GM19043 (cell line): ENCODE results near the gene GOLGA6C.
"Not testable (repeated sequence)": the region's sequence is repeated elsewhere in the genome, so short reads cannot be mapped to it uniquely, and the experiment has no call there.

ENCODE experiments used
- ATAC-seq: cut with Tn5 transposase; IDR thresholded peaks from one replicate; pipeline ENCODE4 v1.9.1; 2021; ENCODE audit warnings: low read depth; ENCODE audit not compliant: unreplicated experiment

The GOLGA6C gene, protein sequence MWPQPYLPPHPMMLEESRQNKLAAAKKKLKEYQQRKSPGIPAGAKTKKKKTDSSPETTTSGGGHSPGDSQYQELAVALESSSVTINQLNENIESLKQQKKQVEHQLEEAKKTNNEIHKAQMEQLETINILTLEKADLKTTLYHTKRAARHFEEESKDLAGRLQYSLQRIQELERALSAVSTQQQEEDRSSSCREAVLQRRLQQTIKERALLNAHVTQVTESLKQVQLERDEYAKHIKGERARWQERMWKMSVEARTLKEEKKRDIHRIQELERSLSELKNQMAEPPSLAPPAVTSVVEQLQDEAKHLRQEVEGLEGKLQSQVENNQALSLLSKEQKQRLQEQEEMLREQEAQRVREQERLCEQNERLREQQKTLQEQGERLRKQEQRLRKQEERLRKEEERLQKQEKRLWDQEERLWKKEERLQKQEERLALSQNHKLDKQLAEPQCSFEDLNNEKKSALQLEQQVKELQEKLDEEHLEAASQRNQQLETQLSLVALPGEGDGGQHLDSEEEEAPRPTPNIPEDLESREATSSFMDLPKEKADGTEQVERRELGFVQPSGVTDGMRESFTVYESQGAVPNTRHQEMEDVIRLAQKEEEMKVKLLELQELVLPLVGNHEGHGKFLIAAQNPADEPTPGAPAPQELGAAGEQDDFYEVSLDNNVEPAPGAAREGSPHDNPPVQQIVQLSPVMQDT

DNA sequence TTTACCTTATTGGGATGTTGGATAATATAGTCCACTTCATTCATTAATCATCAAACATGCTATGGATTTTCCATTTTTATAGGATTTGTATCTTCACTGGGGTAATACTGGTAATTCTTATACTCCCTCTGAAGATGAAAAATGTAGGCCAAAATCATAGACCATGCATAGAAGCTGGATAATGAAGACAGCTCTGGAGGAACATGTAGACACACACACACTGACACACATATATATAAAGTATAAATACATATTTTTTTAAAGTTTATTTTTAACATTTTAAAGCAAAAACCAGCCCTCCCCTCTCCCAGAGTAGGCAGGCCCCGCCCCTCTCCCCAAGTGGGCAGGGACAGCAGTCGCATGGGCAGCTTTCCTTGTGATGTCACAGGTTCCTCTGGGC is at the start of gene GOLGA6C:
Gene GOLGA6C, plus strand, starts transcription at position 301 of the 400 bp plus-strand sequence. CDS start 265 bp downstream, outside the sequence.
- ATAC-seq = not testable (repeated sequence)

DNA sequence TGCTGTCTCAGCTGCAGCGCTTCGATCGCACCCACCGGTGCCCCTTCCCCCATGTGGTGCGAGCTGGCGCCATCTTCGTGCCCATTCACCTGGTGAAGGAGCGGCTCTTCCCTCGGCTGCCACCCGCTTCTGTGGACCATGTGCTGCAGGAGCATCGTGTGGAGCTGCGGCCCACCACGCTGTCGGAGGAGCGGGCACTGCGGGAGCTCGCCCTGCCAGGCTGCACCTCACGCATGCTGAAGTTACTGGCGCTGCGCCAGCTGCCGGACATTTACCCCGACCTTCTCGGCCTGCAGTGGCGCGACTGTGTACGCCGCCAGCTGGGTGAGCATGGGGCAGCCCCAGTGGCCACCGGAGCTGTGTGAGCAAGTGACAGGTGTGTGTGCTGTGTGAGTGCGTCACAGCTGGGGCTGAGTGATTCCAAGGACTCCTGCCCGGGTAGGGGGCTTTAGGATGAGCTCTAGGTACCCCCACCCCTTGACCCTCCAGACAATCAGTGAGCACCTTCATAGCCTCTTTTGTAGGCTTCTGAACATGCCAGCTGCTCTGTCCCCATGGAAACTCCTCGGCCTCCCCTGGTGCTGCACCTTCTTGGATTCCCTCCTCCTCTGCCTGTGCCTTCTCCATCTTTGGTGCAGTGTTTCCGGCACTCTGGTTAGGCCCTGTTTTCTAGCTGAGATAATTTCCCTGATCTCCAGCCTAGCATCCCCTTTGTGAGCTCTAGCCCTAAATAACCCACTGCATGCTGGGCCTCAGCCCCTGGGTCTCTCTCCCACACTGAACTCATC is 49.4 kb upstream of the GOLGA6C start:
- ATAC-seq = no peak

DNA sequence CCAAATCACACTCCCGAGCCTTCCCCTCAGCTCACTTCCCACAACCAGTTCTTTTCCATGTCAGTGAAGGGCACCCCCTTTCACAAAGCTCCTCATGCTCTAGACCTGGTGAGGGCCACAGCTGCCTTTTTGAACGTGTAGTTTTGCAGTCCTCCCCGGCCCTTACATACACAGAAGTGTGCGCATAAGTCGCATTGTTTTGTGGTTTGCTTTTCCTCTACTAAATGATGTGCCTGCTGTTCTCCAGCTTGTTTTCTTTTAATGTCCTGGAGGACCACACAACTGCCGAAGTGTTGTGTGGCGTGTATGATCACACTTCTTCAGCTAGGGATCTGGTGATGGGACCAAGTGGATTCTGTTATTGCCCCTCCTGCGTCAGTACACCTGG is 48.9 kb upstream of the GOLGA6C start:
- no peak for ATAC-seq

DNA sequence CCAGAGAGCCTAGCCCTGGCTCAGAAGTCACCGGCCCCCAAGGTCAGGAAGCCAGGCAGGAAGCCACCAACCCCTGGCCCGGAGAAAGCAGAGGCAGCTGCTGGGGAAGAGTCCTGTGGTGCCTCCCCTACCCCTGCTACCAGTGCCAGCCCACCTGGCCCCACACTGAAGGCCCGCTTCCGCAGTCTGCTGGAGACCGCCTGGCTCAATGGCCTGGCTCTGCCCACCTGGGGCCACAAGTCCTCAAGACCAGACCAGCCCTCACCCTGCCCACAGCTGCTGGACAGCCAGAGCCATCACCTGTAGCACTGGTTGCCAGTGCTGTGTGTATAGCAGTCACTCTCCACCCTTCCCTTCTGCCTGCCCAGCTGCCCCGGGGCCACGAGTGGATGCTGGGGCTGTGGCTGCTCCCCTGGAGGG is 47.3 kb upstream of the GOLGA6C start:
- ATAC-seq = no peak

DNA sequence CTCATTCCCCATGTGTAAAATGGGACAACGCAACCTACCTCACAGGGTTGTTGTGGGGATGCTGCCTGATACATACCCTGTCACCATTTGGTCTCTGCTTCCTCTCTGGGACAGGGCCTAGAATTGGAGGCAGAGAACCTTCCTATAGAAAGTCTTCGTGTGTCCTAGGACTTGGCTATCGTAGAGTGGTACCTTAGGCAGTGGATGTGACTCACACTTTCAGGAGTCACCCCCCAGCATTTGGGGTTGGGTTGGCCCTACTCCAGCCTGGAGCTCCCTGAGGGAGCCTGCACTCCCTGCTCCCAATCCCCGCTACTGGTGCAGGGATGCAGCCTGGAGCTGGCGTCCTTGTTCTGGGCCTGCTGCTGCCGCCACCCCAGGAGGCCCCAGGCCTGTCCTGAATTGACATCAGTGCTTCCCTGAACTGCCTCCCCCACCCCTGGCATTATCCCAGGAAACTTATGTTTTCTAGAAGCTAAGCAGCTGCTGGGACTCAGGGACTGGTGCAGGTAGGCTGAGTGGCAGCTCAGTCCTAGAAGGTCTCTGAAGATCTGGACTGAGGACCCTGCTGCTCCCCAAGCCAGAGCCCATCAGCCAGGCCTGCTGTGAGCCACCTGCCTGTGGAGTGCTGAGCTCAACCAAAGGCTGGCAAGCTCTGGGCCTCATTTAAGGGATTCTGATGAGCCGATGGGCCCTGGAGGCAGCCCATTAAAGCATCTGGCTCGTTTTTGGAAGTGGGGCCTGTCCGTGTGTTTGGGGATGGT is 46.5 kb upstream of the GOLGA6C start:
- no peak for ATAC-seq

DNA sequence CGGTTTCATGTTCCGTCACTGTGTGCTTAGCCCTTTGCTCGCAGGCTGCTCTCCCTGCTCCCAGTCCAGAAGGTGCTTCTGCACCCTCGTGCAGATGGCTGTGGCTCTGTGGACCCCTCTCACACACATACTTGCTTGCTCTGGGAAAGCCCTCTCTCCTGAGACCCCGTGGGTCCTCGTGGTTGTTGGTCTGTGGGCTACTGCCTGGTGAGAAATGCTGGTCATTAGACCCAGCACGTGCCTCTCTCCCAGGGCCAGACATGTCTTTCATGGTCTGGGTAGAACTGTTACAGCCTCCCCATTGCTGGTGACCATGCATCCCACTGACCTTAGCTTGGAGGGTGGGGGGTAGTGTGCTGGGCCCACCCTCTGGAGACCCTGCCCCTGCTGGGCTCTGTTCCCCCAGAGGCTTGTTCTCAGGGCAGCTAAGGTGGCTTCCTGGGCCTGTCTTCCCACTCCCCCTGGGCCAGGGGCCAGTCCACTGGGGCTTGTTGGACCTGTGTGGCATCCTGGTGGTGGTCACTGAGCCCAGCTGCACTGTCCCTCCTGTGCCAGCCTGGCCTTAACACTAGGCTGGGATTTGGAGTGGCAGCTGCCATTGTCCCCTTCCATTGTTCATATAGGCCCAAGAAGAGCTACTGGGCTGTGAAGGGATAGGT is 45.8 kb upstream of the GOLGA6C start:
- no peak for ATAC-seq

DNA sequence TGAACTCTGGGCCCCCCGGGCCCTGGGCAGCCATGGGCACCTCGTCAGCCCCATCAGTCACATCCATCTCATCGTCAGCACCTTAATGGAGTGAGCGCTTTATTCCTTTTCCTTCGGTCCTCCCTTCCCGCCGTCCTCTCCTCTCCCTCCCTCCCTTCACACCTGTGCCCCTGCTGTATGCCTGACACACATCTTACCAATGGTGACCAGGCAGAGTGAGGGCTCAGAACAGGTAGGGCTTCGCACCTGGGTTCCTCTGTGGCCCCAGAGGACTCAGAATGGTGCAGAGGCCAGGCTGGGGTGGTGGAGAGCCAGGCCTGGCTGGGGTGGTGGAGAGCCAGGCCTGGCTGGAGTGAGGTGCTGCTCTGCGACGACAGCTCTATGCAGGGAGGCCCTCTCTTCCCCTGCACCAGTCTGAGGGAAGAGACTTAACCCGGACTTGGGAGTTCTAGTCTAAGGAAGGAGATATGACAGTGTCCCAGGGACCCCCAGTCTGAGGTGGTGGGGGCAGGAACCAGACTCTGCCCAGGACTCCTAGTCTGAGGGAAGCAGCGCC is 44.8 kb upstream of the GOLGA6C start:
- no peak for ATAC-seq

DNA sequence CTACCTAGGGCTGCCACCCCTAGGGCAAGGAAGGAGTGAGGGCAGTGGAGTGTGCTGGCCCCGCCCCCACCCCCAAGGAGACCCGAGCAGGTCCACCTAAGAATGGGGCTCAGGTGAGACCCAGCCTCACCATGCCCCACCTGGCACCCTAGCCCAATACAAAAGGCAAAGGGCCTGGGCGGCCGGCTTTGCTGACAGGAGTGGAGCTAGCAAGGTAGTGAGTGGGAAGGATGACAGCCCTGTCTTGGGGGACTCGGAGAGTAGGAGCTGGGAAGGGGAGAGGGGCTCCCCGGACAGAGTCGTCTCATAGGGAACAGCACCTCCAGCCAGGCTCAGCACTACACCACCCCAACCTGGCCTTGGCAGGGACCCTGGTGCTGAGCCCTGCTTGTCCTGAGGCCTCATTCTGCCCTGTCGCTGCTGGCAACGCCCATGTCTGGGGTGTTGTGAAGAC is 44.3 kb upstream of the GOLGA6C start:
- ATAC-seq = no peak

DNA sequence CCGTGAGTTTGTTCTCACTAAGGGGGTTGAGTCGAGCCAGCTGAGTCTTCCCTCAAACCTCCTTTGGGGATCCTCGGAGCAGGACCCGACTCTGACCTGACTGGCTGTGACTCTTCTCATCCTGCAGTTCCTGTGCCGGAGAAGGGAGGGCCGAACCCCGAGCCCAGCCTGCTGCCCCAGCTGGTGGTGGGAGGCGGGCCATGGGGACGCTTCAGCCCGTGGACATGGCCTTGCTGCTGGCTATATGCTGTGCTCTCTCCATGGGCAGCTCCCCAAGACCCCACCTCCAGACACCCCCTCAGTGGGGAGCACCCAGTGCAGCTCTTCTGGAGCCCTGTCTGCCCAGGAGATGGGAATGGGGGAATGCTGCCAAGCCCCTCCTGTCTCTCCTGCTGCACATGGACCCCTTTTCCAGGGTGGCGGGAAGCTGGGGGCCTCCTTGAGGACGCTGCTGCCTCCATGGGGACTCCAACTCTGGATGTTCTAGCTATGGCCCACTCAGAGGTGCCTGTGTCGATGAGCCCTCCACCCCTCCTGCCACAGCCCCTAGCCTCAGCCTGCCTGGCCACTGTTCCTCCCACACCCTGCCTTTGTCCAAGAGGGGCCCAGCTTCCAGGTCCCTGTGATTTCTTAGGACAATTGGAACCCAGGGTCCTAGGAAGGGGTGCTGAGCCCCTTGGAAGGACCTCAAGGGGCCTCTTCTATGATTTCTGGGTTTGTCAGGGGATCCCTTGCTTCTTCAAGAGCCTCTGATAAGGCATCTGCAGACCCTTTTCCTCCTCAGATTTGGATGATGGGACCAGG is 43.6 kb upstream of the GOLGA6C start:
- no peak for ATAC-seq

DNA sequence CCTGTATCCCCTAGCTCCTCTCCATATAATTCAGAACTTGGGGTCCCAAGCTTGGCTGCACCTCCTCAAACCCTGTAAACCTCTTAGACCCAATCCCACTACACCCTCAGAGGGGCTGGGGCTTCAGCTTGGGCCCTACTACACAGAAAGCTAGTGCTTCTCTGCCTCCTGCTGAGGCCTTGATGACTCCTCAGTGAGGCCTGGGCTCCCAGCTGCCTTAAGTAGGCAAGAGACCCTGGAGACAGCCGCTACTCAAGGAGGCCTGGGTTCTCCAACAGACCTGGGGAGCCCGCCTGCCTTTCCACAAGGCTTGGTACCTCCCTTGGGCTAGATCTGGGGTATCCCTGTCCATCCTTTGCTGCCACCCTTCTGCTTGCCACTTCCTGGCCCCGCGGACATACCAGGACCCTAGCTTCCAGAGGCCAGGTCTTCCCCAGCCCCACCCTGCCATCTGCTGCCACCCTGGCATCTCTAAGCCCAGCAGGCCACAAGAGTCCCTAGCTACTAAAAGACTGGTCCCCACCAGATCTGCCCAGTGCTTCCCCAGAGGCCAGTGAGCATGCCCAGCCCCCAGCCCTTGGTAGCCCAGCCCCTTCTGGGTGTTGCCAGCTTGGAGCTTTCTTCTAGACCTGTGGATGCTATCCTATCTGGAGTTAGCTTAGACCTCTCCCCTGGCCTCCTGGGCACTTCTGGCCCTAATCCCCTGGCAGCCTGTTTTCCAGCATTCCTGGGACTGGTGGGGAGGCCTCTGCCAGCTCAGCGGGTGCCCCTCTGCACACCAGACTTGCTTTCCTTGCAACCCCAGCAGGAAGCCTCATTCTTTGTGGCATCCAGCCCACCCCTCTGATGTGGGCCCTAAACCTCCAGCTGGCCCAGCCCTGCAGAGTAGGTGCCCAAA is 42.8 kb upstream of the GOLGA6C start:
- ATAC-seq = no peak

DNA sequence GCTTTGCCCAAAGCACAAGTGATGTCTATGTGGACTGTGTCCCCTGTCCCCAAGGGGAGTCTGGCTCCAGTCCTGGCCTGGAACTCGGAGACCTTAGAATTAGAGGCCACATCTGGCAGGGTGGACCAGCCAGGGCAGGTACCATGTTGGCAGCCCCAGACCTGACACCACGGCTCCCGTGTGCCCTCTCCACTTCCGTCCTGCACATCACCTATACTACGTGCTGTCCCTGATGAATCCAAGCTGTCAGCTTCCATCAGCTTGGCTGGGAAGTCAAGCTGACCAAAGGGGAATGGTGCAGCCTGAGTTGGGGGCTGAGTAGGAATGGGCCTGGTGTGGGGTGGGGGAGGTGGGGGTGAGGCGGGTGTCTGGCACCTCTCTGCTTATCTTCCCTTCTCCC is 41.1 kb upstream of the GOLGA6C start:
- no peak for ATAC-seq

DNA sequence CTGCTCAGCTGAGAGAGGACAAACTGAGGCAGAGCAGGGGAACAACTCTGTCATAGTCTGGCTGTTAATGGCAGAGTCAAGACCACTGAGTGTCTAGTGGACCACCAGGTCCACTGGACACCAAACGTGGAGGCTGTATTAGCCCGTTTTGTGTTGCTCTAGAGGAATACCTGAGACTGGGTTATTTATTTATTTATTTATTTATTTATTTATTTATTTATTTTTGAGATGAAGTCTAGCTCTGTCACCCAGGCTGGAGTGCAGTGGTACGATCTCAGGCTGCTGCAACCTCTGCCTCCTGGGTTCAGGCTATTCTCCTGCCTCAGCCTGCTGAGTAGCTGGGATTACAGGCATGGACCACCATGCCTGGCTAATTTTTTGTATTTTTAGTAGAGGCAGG is 40.6 kb upstream of the GOLGA6C start:
- ATAC-seq = not testable (repeated sequence)

DNA sequence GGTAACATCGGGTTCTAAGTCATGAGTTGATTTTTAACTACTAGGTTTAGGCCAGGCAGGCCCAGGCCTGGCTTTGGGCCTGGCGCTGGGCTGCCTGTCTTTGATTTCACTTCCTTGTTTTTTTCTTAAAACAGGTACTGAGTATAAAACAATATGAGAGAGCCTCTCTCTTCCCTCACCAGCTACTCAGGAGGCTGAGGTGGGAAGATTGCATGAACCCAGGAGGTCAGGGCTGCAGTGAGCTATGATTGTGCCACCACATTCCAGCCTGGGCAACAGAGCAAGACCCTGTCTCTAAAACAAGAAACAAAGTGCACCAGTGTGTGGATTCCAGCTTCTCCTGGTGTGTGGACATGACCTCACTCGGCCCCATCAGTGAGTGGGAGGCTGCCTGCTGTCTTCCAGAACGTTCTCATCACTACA is 38.6 kb upstream of the GOLGA6C start:
- not testable (repeated sequence) for ATAC-seq

DNA sequence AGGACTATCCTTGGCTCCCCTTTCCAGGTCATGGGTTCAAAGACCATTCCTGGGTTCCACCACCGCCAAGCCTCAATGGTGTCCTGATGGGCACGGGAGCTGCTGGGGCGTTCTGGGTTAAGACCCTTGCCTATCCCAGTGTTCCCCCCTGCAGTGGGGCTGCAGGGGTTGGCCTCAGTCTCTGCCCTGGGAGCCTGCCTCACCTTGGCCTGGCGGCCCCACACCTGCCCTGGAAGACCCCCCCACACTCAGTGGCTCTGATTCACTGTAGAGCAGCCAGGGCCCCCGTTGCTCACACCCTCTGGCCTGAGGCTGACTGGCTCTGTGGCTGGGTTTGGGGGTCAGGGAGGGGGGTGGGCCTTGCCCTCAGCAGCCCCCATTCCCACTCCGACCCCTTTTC is 34.4 kb upstream of the GOLGA6C start:
- ATAC-seq = no peak

DNA sequence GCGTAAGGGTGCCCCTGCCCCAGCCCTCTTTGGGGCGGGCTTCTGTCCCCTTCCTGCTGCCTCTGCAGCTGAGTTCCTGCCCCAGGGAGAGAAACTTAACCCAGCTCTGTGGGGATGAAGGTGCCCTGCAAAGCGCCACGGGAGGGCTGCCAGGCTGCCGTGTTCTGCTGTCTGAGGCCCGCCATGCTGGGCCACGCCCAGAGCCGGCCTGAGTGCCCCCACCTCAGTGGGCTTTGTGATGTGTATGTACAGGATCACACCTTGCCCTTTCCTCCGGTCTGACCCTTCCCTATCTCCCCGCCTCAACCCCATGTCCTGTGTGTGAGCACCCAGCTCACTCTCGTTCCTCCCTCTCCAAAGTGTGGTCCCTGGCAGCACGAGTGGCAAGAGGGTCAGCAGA is 33.9 kb upstream of the GOLGA6C start:
- no peak for ATAC-seq

DNA sequence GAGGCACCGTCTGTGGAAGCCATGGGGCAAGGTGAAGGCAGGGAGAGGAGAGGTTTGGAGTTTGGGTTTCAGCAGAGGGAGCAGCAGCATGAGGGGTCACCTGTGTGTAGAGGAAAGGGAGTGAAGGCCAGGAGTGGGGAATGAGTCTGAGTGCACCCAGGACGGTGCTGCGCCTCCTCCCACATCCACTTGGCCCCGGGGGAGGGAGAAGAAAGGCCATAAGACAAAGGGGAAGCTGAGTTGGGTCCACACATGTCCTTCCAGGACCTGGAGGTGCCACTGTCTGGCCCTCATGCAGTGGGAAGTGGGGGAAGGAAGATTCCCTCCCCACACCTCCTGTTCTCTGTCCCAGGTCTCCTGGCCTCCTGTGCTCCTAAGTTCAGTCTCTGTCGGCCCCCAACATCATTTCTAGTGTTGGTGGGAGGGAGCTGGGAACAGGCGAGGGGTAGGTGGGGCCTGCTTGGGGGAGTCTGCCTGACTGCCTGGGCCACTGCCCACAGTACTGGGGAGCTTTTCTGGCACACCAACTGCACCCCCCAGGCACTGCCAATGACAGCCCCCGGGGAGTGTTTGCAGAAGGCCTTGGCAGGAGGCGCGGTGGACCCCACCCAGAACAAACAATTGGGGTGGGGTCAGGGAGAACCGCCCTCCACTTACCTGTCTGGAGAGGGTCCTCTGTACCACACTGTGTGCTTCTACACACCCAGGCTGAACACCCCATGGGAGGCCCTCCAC is 32.9 kb upstream of the GOLGA6C start:
- ATAC-seq = not testable (repeated sequence)
